ENCODE results near the gene DDOST. TPM values are rescaled to one million over a fixed set of nuclear protein-coding genes. Genes with fewer than 3 reads are reported as not detected.

DDOST gene
- 377 and 487 TPM in 2 replicates for total RNA-seq

DNA sequence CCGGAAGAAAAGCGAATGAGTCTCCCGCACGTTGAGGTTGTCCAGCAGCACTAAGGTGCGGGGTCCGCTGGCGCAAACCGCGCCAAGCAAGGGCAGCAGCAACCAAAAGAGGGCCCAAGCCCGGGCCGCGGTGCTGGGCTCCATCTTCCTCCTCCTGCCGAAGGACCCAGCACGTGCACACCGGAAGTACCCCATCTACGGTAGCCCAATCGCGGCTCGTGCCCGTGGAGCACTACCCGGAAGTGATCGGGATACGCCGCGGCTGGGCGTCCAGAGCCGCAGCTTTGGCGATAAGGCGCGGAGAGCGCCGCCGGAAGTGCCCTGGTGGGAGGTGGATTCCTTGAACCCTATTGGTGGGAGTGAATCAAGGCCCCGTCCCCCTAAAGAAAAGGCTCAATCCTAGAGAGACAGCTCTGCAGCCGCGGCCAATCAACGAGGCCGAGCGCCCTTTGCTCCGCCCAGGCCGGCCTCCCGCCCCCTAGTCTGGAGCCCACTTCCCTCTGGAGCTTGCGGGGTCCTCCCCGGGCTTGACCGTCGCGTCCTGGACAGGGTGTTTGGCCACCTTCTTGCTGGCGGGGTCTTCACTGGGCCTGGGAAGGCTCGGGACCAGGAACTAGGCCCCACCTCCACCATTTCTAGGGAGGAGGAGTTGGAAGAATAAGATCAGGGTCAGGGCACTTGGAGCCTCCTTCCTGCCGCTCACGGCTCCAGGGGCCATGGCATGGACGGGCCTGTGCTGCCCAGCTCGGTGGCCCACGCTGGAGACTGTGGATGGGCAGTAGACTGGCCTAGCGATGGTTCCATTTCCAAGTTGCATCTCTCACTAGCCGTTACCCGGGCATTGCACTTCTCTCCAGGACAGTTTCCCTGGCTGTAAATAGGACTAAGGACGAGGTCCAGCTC is at the start of gene DDOST:
TSS of gene DDOST (minus strand) at position 163 of the 903 bp plus-strand sequence. CDS start at position 144, 19 bp downstream.

DNA sequence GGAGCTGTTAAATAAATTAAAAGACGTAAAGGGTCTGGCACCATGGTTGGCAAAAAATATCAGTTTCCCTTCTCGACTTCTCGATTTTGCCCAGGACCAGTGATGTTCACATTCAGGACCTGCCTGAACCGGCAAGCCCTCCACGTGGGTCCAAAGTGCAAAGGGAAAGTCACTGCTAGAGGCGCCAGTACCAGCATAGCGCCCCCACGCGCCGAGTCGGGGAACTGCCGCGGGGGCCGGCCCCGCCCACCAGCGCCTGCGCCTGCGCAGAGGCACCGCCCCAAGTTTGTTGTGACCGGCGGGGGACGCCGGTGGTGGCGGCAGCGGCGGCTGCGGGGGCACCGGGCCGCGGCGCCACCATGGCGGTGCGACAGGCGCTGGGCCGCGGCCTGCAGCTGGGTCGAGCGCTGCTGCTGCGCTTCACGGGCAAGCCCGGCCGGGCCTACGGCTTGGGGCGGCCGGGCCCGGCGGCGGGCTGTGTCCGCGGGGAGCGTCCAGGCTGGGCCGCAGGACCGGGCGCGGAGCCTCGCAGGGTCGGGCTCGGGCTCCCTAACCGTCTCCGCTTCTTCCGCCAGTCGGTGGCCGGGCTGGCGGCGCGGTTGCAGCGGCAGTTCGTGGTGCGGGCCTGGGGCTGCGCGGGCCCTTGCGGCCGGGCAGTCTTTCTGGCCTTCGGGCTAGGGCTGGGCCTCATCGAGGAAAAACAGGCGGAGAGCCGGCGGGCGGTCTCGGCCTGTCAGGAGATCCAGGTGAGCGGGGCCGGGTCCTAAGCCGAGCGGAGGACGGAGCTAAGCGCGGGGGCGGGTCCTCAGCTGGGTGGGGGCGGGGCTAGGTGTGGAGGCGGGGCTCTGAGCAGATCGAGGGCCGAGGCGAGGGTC is 27.7 kb downstream of the DDOST start, which contains the start of gene PINK1:
TSS of gene PINK1 (plus strand) at position 269 of the 875 bp plus-strand sequence. CDS start at position 360, 91 bp downstream.

Other genes with a start within 250 kb of the DDOST start
- 18.5 and 26.4 TPM in 2 replicates for gene CAMK2N1, start 175.2 kb downstream of the DDOST start, total RNA-seq
- gene MUL1, start 153.2 kb downstream of the DDOST start, total RNA-seq: 30.5 and 34.2 TPM in 2 replicates
- 0.11 and 0.31 TPM in 2 replicates for gene FAM43B, start 108.8 kb downstream of the DDOST start, total RNA-seq
- gene CDA, start 72.3 kb downstream of the DDOST start, total RNA-seq: 24.3 and 35.7 TPM in 2 replicates
- 62.9 and 106 TPM in 2 replicates for gene PINK1, start 27.9 kb downstream of the DDOST start, total RNA-seq
- gene KIF17, start 56.6 kb upstream of the DDOST start, total RNA-seq: 0.94 and 4.1 TPM in 2 replicates
- gene SH2D5, start 71.3 kb upstream of the DDOST start, total RNA-seq: 77.1 and 90.8 TPM in 2 replicates
- 96.5 and 114 TPM in 2 replicates for gene HP1BP3, start 125.9 kb upstream of the DDOST start, total RNA-seq